ENCODE data around the gene SNX27. TPM values are rescaled to one million over a fixed set of nuclear protein-coding genes. Genes with fewer than 3 reads are reported as not detected.
A peak's percentile ranks its signal among the peaks of the same experiment; 100 is the strongest.

The SNX27 gene
- total RNA-seq, 1 donor from 2014 or later = 40.7 TPM

GRCh38 chr1:151702936-151703335 is 91.1 kb downstream of the SNX27 start:
- H3K9me3 Mint-ChIP-seq = no peaks in the 10 kb centered on the region
- H3K27me3 Mint-ChIP-seq = no peaks in the 10 kb centered on the region
- H3K36me3 Mint-ChIP-seq = peaks cover 5% of the 10 kb centered on the region
- DNase-seq (ENCODE audit: extremely low spot score, unreplicated experiment) = no peak
- TF ChIP-seq CTCF (conservative IDR thresholded peaks at IDR 0.05) = no peak
- H3K4me3 Mint-ChIP-seq = no peak overlapping the region
- H3K4me1 Mint-ChIP-seq (ENCODE audit: unreplicated experiment) = no peaks in the 10 kb centered on the region
- no peak overlapping the region for H3K27ac Mint-ChIP-seq

GRCh38 chr1:151703813-151704212 is 92.0 kb downstream of the SNX27 start:
- peak overlapping the region; percentile 58 for H3K27ac Mint-ChIP-seq
- H3K4me3 Mint-ChIP-seq = no peak overlapping the region

GRCh38 chr1:151704246-151704645 is 92.4 kb downstream of the SNX27 start:
- no peak overlapping the region for H3K4me3 Mint-ChIP-seq

More at GRCh38 chr1:151703813-151704212, 92.0 kb downstream of the SNX27 start:
- Mint-ChIP-seq H3K27me3 (no peaks in the 10 kb centered on the region), H3K4me1 (ENCODE audit: unreplicated experiment) (no peaks in the 10 kb centered on the region), H3K9me3 (no peaks in the 10 kb centered on the region), H3K36me3 (peaks cover 5% of the 10 kb centered on the region)
- no peak for DNase-seq (ENCODE audit: extremely low spot score, unreplicated experiment)
- TF ChIP-seq CTCF (conservative IDR thresholded peaks at IDR 0.05) = no peak

GRCh38 chr1:151705146-151705545 is 93.3 kb downstream of the SNX27 start:
- Mint-ChIP-seq H3K27me3 (no peaks in the 10 kb centered on the region), H3K9me3 (no peaks in the 10 kb centered on the region), H3K27ac (no peak overlapping the region), H3K4me3 (no peak overlapping the region), H3K36me3 (peaks cover 5% of the 10 kb centered on the region), H3K4me1 (ENCODE audit: unreplicated experiment) (no peaks in the 10 kb centered on the region)
- no peak for TF ChIP-seq CTCF (conservative IDR thresholded peaks at IDR 0.05)
- no peak for DNase-seq (ENCODE audit: extremely low spot score, unreplicated experiment)

More at GRCh38 chr1:151704246-151704645, 92.4 kb downstream of the SNX27 start:
- H3K27me3 Mint-ChIP-seq = no peaks in the 10 kb centered on the region
- H3K9me3 Mint-ChIP-seq = no peaks in the 10 kb centered on the region
- TF ChIP-seq CTCF (conservative IDR thresholded peaks at IDR 0.05) = no peak
- H3K27ac Mint-ChIP-seq = no peak overlapping the region
- no peak for DNase-seq (ENCODE audit: extremely low spot score, unreplicated experiment)
- no peaks in the 10 kb centered on the region for H3K4me1 Mint-ChIP-seq (ENCODE audit: unreplicated experiment)
- H3K36me3 Mint-ChIP-seq = peaks cover 5% of the 10 kb centered on the region

GRCh38 chr1:151705753-151706463 is 94.1 kb downstream of the SNX27 start:
- no peaks in the 10 kb centered on the region for H3K9me3 Mint-ChIP-seq
- H3K36me3 Mint-ChIP-seq = peaks cover 2% of the 10 kb centered on the region
- H3K4me1 Mint-ChIP-seq (ENCODE audit: unreplicated experiment) = no peaks in the 10 kb centered on the region
- no peak for TF ChIP-seq CTCF (conservative IDR thresholded peaks at IDR 0.05)
- DNase-seq (ENCODE audit: extremely low spot score, unreplicated experiment) = no peak
- no peaks in the 10 kb centered on the region for H3K27me3 Mint-ChIP-seq
- H3K4me3 Mint-ChIP-seq = no peak overlapping the region
- peak overlapping the region; percentile 7 for H3K27ac Mint-ChIP-seq

All from type B pancreatic cell (in vitro differentiated cells).